Neural progenitor cell (in vitro differentiated cells): ENCODE measurements around the gene ZNF618.

ENCODE experiments used
- EZH2 ChIP-seq: fragments of 200-600 bp; sonication (generic); IDR thresholded peaks from 2 replicates; pipeline ENCODE4 v1.6.1; 2017; ENCODE audit warnings: antibody characterized with exemption, mild to moderate bottlenecking, moderate library complexity
- EZH2phosphoT487 ChIP-seq: fragments of 200-600 bp; sonication (generic); IDR thresholded peaks from 2 replicates; pipeline ENCODE4 v1.6.1; 2017; ENCODE audit warnings: antibody characterized with exemption
- TF ChIP-seq, protein P1 (sequence below): fragments of 200-600 bp; sonication (generic); IDR thresholded peaks from 2 replicates; pipeline ENCODE4 v1.5.1; 2017; ENCODE audit warnings: antibody characterized with exemption, mild to moderate bottlenecking

DNA sequence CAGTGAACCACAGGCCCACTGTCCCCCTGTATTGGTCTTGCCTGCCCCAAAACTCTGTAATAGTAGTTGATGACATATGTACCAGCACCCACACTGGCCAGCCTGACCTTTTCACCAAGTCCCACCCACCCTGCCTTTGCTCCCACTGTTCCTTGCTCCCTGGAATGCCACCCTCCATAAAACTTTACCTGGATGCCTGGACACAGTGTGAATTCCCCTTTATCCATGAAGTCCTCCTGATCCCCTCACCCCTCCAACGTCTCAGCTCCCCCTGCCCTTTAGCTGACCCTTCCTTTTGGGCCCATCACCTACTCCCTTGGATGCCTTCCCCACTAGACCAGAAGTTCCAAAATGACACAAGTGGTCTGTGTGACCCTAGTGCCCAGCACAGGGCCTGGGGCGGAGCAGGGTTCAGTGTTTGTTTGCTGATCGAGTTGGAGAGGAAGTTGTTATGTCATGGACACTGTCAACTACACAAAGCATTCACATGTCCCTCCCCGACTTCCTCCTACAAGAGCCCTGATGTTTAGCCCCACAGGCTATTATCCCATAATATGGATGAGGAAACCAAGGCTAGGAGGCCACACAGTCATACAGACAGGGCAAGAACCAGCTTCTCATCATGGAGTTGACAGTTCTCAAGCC is 185.8 kb downstream of the ZNF618 start:
- TF ChIP-seq, protein P1, sequence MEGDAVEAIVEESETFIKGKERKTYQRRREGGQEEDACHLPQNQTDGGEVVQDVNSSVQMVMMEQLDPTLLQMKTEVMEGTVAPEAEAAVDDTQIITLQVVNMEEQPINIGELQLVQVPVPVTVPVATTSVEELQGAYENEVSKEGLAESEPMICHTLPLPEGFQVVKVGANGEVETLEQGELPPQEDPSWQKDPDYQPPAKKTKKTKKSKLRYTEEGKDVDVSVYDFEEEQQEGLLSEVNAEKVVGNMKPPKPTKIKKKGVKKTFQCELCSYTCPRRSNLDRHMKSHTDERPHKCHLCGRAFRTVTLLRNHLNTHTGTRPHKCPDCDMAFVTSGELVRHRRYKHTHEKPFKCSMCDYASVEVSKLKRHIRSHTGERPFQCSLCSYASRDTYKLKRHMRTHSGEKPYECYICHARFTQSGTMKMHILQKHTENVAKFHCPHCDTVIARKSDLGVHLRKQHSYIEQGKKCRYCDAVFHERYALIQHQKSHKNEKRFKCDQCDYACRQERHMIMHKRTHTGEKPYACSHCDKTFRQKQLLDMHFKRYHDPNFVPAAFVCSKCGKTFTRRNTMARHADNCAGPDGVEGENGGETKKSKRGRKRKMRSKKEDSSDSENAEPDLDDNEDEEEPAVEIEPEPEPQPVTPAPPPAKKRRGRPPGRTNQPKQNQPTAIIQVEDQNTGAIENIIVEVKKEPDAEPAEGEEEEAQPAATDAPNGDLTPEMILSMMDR, result no peak
- TF ChIP-seq EZH2phosphoT487 (no peak), EZH2 (no peak)
